Pancreas (tissue), 10 donors: ENCODE results near the gene CD79A. TPM values are rescaled to one million over a fixed set of nuclear protein-coding genes. Genes with fewer than 3 reads are reported as not detected.
A peak's percentile ranks its signal among the peaks of the same experiment; 100 is the strongest.

ENCODE experiments used
- ATAC-seq, 4 donors: fragments of 200-7000 bp; cut with Tn5 transposase; one replicate each; pipeline versions ENCODE4 v1.8.0 to v1.9.1; 2020; ENCODE audit warnings: mild to moderate bottlenecking in 4 of 4, moderate library complexity in 4 of 4
- DNase-seq, 6 donors: peaks; one replicate each; pipeline ENCODE4 v3.0.0-alpha.2; 2020
- FAIRE-seq: peaks from 2 replicates; lab custom pipeline; 2012; peaks lifted over from hg19 to GRCh38; lab: Jason Lieb, UNC
- H3K27ac ChIP-seq, 4 donors: fragments of 200-600 bp; sonication (generic); 1 replicate in 3 of 4; 2 replicates in 1 of 4; pipeline versions ENCODE4 v1.5.0 to v1.8.0; 2020
- H3K27me3 ChIP-seq, 4 donors: fragments of 200-600 bp; one replicate each; pipeline ENCODE4 v1.8.0; 2021
- H3K36me3 ChIP-seq, 3 donors: fragments of 200-600 bp; sonication (generic) in 1 of 3; one replicate each; pipeline versions ENCODE4 v1.5.0 to v1.8.0; 2020 to 2021
- H3K4me1 ChIP-seq, 3 donors: fragments of 200-600 bp; one replicate each; pipeline ENCODE4 v1.8.0; 2021
- H3K4me3 ChIP-seq, 4 donors: fragments of 200-600 bp; sonication (generic) in 2 of 4; one replicate each; pipeline versions ENCODE4 v1.5.0 to v1.8.0; 2020 to 2021
- H3K9me3 ChIP-seq, 4 donors: fragments of 200-600 bp; one replicate each; pipeline ENCODE4 v1.8.0; 2021
- CTCF ChIP-seq, 4 donors: fragments of 200-600 bp; sonication (generic) in 3 of 4; IDR thresholded peaks; one replicate each; pipeline versions ENCODE4 v1.5.0 to v1.8.0; 2021; ENCODE audit warnings: antibody characterized with exemption in 4 of 4
- WGBS, 2 donors: extraction: QIAGEN DNeasy Blood & Tissue Kit; methylation state at CpG; one replicate each; pipeline ENCODE4 v1.1.7; 2013; 5-methylcytosine and 5-hydroxymethylcytosine counted together
- intact Hi-C, 3 donors: fragments of 100-400 bp; cut with DNase I; formaldehyde crosslinking; loops; one replicate each; pipeline versions ENCODE4 v1.11.1 to v1.14.2; 2022
- polyA plus RNA-seq, 2 donors: library from polyadenylated mRNA; stranded (reverse); fragments of 200-250 nt; gene quantifications; one replicate each; pipeline ENCODE4 v1.2.3, GENCODE V29; 2013
- total RNA-seq, 6 donors: library from RNA; stranded (reverse); fragmentation: NEBNext Ultra II Directional in 4 of 6; extraction: Animal tissue kit (Norgen Biotek cat#: 25700) in 4 of 6; gene quantifications; one replicate each; pipeline versions ENCODE4 v1.2.1 to v1.2.4, GENCODE V29; 2021 to 2023
- donor health status: healthy with polysubstance abuse.
- donor health status: DM: no; HTN: no; CAD: no; lungs with moderate emphysema.
- donor health status: DM: no; HTN: no; CAD: no.
- donor health status: control.
- donor health status: control.
- donor health status: Bipolar disorder and iron deficiency.
- donor health status: DM: yes; HTN: yes; CAD: no.
- donor health status: DM: no; HTN: no; CAD: no.
- donor health status: DM: no; HTN: no; CAD: no.
- donor health status: DM: yes; HTN: yes; CAD: no.

Gene CD79A
- total and polyA plus RNA-seq, 8 donors, result 0.11 to 1.00 (median 0.28) TPM; not detected in 1

- H3K4me3 ChIP-seq, result peak overlapping the region in 2 of 4 donors; percentile 92 to 96
- H3K9me3 ChIP-seq, result no peaks in the 10 kb centered on the region
- H3K36me3 ChIP-seq, result peaks cover 0 to 18% (median 7%) of the 10 kb centered on the region in 3 donors
- no peaks in the 10 kb centered on the region for H3K27me3 ChIP-seq
- peak overlapping the region; percentile 26 to 98 (median 92) for H3K27ac ChIP-seq
- ATAC-seq, result peak; percentile 4 to 13 (median 8)
- no peak for TF ChIP-seq CTCF (IDR thresholded peaks at IDR 0.05)
- DNase-seq, result no peak
- intact Hi-C loops, result no loop called here
- 1% methylated on average over 8 of the region's 8 CpGs for WGBS, 2 donors
- no peak for FAIRE-seq
- H3K4me1 ChIP-seq, result peaks cover 20 to 33% (median 22%) of the 10 kb centered on the region in 3 donors
Measured at GRCh38 chr19:41859213-41859617, 17.9 kb upstream of the CD79A start.

- Histone ChIP-seq H3K4me3 (peak within 1 kb of the TSS; percentile 73 to 96 (median 90)), H3K4me1 (peaks cover 20 to 33% (median 22%) of the 10 kb centered on the region in 3 donors), H3K36me3 (peaks cover 0 to 24% (median 13%) of the 10 kb centered on the region in 3 donors), H3K9me3 (no peaks in the 10 kb centered on the region), H3K27ac (peak within 1 kb of the TSS; percentile 90 to 98 (median 94)), H3K27me3 (no peaks in the 10 kb centered on the region)
- intact Hi-C loops, result no loop called here
- peak; percentile 48 to 67 (median 54) for TF ChIP-seq CTCF (IDR thresholded peaks at IDR 0.05)
- DNase-seq (peak; percentile 97 to 100 (median 99)), FAIRE-seq (peak; percentile 89), ATAC-seq (peak; percentile 90 to 95 (median 90))
- WGBS, 2 donors, result 0% methylated on average over 73 to 76 of the region's 76 CpGs
Measured at GRCh38 chr19:41859618-41860418, 17.3 kb upstream of the CD79A start, which contains the start of gene RPS19. RPS19 (plus strand) TSS chr19:41860255; CDS start chr19:41860775, 520 bp downstream.

- peaks cover 20 to 33% (median 22%) of the 10 kb centered on the region in 3 donors for H3K4me1 ChIP-seq
- H3K9me3 ChIP-seq, result no peaks in the 10 kb centered on the region
- FAIRE-seq (no peak), ATAC-seq (no peak), DNase-seq (no peak)
- WGBS, 2 donors, result 1% methylated on average over 42 to 45 of the region's 45 CpGs
- H3K36me3 ChIP-seq, result peaks cover 2 to 30% (median 16%) of the 10 kb centered on the region in 3 donors
- no peak for TF ChIP-seq CTCF (IDR thresholded peaks at IDR 0.05)
- peak overlapping the region; percentile 73 to 96 (median 90) for H3K4me3 ChIP-seq
- intact Hi-C loops, result no loop called here
- H3K27ac ChIP-seq, result peak overlapping the region; percentile 90 to 98 (median 94)
- no peaks in the 10 kb centered on the region for H3K27me3 ChIP-seq
Measured at GRCh38 chr19:41860419-41861115, 16.5 kb upstream of the CD79A start.

GRCh38 chr19:41861116-41861768 lies 15.8 kb upstream of the CD79A start:
- no peak for ATAC-seq
- Histone ChIP-seq H3K27ac (peak overlapping the region in 2 of 4 donors; percentile 90 to 95), H3K9me3 (no peaks in the 10 kb centered on the region), H3K27me3 (no peaks in the 10 kb centered on the region), H3K4me1 (peaks cover 20 to 33% (median 25%) of the 10 kb centered on the region in 3 donors), H3K4me3 (peak overlapping the region; percentile 73 to 96 (median 90)), H3K36me3 (peaks cover 2 to 30% (median 16%) of the 10 kb centered on the region in 3 donors)
- no peak for DNase-seq
- FAIRE-seq, result no peak
- intact Hi-C loops, result no loop called here
- no peak for TF ChIP-seq CTCF (IDR thresholded peaks at IDR 0.05)
- 24 to 27% methylated on average over 9 of the region's 9 CpGs for WGBS, 2 donors
